ENCODE measurements around the gene ALOX15B. TPM values are rescaled to one million over a fixed set of nuclear protein-coding genes. Genes with fewer than 3 reads are reported as not detected.

The ALOX15B gene
- total and polyA plus RNA-seq, 2 donors from 2014 or later: 0.15 to 8.0 TPM

GRCh38 chr17:8056232-8056975, 17.5 kb downstream of the ALOX15B start:
- Histone ChIP-seq H3K27me3 (ENCODE audit: control insufficient read depth, insufficient read depth, low read length) (peaks cover 22% of the 10 kb centered on the region), H3K4me3 (ENCODE audit: low read length in 3 of 3) (no peak overlapping the region), H3K36me3 (ENCODE audit: control insufficient read depth in 2 of 3, insufficient read depth in 3 of 3, low read length in 3 of 3) (no peaks in the 10 kb centered on the region), H3K9ac (ENCODE audit: low read length in 3 of 3) (no peak overlapping the region), H3K27ac (ENCODE audit: low read depth in 2 of 2, low read length in 2 of 2) (no peak overlapping the region), H3K4me1 (ENCODE audit: control insufficient read depth in 2 of 3, insufficient read depth in 2 of 3, low read depth in 1 of 3, low read length in 3 of 3) (no peaks in the 10 kb centered on the region), H3K9me3 (ENCODE audit: control insufficient read depth in 2 of 3, insufficient read depth in 1 of 3, low read length in 3 of 3) (no peaks in the 10 kb centered on the region)
- intact Hi-C loops (cut with DNase I): no loop called here
- FAIRE-seq: no peak
- no peak for TF ChIP-seq CTCF (IDR thresholded peaks at IDR 0.05; ENCODE audit: borderline replicate concordance, extremely low read depth, insufficient read depth)
- peak in 3 of 5 donors; percentile 31 to 66 (median 52) for DNase-seq

GRCh38 chr17:8056976-8057625, 18.2 kb downstream of the ALOX15B start:
- H3K4me1 ChIP-seq (ENCODE audit: control insufficient read depth in 2 of 3, insufficient read depth in 2 of 3, low read depth in 1 of 3, low read length in 3 of 3): no peaks in the 10 kb centered on the region
- intact Hi-C loops (cut with DNase I): no loop called here

GRCh38 chr17:8057691-8058114, 18.8 kb downstream of the ALOX15B start:
- intact Hi-C loops (cut with DNase I): no loop called here
- no peaks in the 10 kb centered on the region for H3K36me3 ChIP-seq (ENCODE audit: control insufficient read depth in 2 of 3, insufficient read depth in 3 of 3, low read length in 3 of 3)
- FAIRE-seq (peak; percentile 42), DNase-seq (peak; percentile 49 to 90 (median 71))
- H3K27me3 ChIP-seq (ENCODE audit: control insufficient read depth, insufficient read depth, low read length): peaks cover 34% of the 10 kb centered on the region
- no peaks in the 10 kb centered on the region for H3K4me1 ChIP-seq (ENCODE audit: control insufficient read depth in 2 of 3, insufficient read depth in 2 of 3, low read depth in 1 of 3, low read length in 3 of 3)
- no peaks in the 10 kb centered on the region for H3K9me3 ChIP-seq (ENCODE audit: control insufficient read depth in 2 of 3, insufficient read depth in 1 of 3, low read length in 3 of 3)
- TF ChIP-seq CTCF (IDR thresholded peaks at IDR 0.05; ENCODE audit: borderline replicate concordance, extremely low read depth, insufficient read depth): peak; percentile 85
- H3K27ac ChIP-seq (ENCODE audit: low read depth in 2 of 2, low read length in 2 of 2): no peak overlapping the region
- no peak overlapping the region for H3K9ac ChIP-seq (ENCODE audit: low read length in 3 of 3)
- no peak overlapping the region for H3K4me3 ChIP-seq (ENCODE audit: low read length in 3 of 3)

More at GRCh38 chr17:8056976-8057625, 18.2 kb downstream of the ALOX15B start:
- DNase-seq: peak in 2 of 5 donors; percentile 27 to 44
- no peak for FAIRE-seq
- H3K27ac ChIP-seq (ENCODE audit: low read depth in 2 of 2, low read length in 2 of 2): no peak overlapping the region
- no peak for TF ChIP-seq CTCF (IDR thresholded peaks at IDR 0.05; ENCODE audit: borderline replicate concordance, extremely low read depth, insufficient read depth)
- H3K36me3 ChIP-seq (ENCODE audit: control insufficient read depth in 2 of 3, insufficient read depth in 3 of 3, low read length in 3 of 3): no peaks in the 10 kb centered on the region
- peaks cover 28% of the 10 kb centered on the region for H3K27me3 ChIP-seq (ENCODE audit: control insufficient read depth, insufficient read depth, low read length)
- no peak overlapping the region for H3K9ac ChIP-seq (ENCODE audit: low read length in 3 of 3)
- H3K4me3 ChIP-seq (ENCODE audit: low read length in 3 of 3): no peak overlapping the region
- H3K9me3 ChIP-seq (ENCODE audit: control insufficient read depth in 2 of 3, insufficient read depth in 1 of 3, low read length in 3 of 3): no peaks in the 10 kb centered on the region
